GM19397 (cell line): ENCODE results near the gene SSR3.
"Not testable (repeated sequence)": the region's sequence is repeated elsewhere in the genome, so short reads cannot be mapped to it uniquely, and the experiment has no call there.

ENCODE experiments used
- ATAC-seq: cut with Tn5 transposase; IDR thresholded peaks from one replicate; pipeline ENCODE4 v1.9.1; 2021; ENCODE audit warnings: mild to moderate bottlenecking, moderate library complexity; ENCODE audit not compliant: unreplicated experiment

SSR3 gene

GRCh38 chr3:156554842-156555687 lies at the start of gene SSR3:
TSS of gene SSR3 (minus strand) at chr3:156555117. CDS start at chr3:156555089, 28 bp downstream.
- ATAC-seq, result peak; percentile 100

GRCh38 chr3:156604064-156604641 lies 49.2 kb upstream of the SSR3 start:
- no peak for ATAC-seq

DNA sequence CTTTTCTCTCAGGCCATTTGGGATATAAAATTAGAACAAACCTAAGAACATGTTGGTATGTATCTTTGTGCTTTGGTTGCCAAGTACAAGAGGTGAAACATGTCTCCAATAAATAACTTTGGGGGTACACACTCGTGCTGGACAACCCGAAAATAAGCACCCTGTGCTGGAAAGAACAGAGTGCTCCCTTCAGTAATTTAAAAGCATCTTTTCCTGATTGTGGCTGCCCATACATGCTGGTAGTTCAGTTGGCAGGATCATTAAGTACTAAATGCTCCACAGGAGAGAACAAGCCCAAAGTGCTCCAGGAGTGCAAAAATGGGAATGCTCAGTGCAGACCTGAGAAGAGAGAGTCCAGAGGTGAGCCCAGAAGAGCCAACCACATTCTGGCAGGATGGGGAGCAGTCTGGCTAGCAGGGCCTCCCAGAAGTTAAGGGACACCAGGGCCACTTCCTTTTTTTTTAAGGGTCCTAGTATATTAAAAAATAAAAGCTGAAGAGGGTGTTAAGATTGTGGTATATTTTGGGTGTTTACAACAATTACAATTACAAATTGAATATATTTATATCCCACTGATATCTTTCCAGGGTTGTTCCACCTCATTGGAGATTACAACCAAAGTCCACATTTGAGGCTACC lies 48.6 kb upstream of the SSR3 start:
- no peak for ATAC-seq

DNA sequence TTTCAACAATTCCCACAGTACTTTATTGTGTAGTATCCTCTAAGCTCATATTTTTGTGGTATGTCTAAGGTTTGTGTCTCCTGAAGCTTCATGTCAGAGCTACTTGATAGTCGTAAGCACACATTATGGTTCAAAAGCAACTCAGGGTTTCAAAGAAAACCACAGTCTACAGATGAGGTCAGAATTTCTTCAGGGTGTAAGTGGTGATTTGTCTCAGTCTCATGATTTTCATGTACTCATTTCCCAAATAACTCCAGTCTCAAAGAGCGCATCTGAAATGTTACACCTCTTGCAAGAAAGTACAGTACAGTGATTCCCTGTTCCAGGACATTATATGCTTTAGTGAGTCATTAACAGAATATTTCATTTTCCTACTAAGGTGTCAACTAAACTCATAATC lies 47.5 kb upstream of the SSR3 start:
- ATAC-seq, result no peak

DNA sequence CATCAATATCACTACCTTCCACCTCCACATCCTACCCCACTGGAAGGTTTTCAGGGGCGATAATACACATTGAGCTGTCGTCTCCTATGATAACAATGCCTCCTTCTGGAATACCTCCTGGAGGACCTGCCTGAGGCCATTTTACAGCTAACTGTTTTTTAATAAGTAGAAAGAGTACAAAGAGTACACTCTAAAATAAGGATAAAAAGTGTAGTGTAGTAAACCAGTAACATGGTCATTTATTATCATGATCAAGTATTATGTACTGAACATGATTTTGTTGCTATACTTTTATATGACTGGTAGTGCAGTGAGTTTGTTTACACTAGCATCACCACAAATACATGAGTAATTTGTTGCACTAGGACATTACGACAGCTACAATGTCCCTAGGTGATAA lies 46.6 kb upstream of the SSR3 start:
- ATAC-seq, result no peak

DNA sequence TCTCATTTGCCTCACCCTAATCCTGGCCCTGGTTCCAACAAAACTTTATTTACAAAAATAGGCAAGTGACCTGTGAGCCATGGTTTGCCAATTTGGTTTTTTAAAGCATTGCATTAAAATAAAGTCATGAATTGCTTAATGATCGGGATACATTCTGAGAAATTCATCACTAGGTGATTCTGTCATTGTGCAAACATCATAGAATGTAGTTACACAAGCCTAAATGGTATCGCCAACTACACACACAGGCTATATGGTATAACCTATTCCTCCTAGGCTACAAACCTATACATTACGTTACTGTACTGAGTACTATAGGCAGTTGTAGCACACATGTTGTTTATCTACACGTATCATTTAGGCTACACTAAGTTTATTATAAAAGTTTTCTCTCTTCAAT lies 45.9 kb upstream of the SSR3 start:
- no peak for ATAC-seq

GRCh38 chr3:156599089-156599874 lies 44.4 kb upstream of the SSR3 start:
- ATAC-seq, result no peak

GRCh38 chr3:156598413-156598812 lies 43.5 kb upstream of the SSR3 start:
- ATAC-seq, result no peak

DNA sequence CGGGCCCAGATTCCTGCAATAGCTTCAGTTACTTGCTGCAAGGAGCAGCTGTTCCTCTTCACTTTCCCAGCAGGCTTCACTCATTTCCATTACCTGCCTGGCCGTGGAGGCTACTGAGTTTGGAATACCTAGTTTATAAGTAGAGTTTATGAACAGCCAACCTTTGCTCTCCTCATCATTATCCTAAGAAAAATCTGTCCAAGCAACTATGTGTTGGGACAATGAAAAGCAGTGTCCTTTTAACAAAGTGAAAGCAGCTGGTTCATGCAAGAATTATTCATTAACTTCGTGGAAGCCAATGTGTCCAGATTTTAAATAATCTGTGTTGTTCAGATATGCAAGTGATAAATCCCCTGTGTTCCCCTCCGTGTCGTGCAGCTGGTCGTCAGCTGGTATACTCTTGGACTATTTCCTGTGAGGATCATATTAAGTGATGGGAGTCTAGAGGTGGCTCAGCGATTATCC lies 39.3 kb upstream of the SSR3 start:
- ATAC-seq, result no peak

- no peak for ATAC-seq
These were observed 38.9 kb upstream of the SSR3 start for GRCh38 chr3:156593814-156594213.

DNA sequence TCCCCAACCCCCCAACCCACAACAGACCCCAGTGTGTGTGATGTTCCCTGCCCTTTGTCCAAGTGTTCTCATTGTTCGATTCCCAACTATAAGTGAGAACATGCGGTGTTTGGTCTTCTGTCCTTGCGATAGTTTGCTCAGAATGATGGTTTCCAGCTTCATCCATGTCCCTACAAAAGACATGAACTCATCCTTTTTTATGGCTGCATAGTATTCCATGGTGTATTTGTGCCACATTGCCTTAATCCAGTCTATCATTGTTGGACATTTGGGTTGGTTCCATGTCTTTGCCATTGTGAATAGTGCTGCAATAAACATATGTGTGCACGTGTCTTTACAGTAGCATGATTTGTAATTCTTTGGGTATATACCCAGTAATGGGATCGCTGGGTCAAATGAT lies 34.9 kb upstream of the SSR3 start:
- ATAC-seq, result not testable (repeated sequence)

DNA sequence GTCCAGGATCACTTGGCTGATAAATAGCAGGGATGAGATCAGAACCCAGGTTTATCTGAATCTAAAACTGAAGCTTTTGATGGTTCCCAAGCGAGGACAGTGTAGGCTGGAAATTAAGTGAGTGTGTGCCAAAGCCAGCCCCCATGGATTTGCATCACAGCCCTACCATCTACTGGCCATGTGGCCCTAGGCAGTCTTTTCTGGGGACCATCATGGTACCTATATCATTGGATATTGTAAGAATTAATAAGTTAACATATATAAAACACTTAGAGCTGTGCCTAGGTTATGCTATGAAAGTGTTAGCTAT lies 32.8 kb upstream of the SSR3 start:
- ATAC-seq, result no peak

DNA sequence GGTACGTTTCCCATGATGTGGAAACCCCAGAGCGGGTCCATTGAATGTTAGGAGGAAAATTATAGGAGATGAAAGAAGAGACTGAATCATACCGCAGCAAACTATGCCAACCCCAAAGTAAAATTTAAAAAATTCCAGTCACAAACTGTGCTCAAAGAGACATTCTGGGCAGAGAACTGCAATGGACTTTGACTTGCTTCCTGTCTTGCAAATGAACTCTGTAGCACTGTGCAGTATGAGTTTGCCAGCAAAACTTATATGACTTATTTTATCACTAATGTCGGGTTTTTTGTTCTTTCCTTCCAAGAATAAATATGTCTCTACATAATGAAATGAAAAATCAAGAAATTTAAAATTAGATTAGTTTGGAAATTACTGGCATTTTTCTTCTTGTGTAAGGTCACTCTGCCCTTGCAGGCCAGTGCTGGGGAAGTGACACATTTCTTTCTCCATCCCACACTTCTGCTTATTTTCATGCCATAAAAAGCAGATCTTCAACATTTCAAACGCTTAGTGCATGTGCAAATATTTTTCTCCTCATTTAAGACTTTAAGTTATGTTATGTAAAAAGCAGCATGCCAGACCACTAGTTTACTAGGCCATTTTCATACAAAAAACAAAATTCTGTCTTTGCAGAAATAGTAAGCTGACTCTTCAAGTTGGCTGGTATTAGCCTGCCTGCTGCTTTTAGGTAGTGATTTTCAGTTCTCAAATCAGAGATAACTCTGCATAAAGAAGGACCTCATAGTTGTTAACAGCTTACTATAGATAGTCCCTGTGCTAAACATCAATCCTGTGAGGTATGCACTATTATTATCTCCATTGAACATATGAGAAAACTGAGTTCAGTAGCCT lies 32.2 kb upstream of the SSR3 start:
- no peak for ATAC-seq

DNA sequence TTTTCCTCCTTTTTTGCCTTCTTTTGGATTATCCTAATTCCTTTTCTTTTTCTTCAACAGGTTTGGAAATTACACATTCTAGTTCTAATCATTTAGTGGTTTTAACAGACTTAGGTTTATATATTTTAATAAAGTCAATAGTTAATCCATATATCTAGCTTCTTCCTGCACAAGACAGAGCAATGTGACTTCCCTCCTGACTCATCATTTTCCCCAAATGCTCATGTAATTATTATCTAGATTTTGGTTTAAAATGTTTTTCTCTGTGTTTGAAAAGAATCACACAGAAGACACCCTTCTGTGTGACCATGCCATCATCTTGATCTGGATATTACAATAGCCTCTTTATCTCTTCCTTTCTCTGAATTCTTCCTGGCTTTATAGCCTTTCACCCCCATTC lies 28.6 kb upstream of the SSR3 start:
- no peak for ATAC-seq

DNA sequence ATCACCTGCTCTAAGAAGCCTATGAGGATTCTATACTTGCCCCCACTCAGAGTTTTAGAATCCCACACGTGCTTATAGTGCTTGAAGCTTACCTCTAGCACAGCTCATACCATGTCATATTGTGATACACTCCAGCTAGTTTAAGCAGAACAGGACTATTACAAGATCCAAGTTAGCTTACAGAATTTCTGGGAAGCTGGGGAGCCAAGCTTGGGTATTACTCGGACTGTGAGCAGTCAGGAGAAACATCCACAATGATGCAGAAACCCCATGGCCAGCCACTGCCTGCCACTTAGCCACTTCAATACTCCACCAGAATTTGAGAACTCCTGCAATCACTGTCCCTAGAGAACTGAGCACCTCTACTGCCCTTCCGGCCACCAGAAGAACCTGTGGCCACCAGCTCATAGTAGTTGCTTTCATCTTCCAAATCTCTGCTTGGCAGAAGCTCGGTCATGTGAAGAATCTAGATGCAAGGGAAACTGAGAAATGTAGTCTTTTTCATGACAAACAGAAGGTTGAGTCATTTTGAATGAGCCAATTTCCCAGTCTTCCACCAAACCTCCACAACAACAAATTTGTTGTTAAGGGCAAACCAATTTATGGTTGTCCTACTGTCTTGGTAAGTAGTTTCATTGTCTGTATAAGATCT lies 27.7 kb upstream of the SSR3 start:
- ATAC-seq, result peak; percentile 47

GRCh38 chr3:156581954-156582353 lies 27.0 kb upstream of the SSR3 start:
- ATAC-seq, result peak; percentile 7

DNA sequence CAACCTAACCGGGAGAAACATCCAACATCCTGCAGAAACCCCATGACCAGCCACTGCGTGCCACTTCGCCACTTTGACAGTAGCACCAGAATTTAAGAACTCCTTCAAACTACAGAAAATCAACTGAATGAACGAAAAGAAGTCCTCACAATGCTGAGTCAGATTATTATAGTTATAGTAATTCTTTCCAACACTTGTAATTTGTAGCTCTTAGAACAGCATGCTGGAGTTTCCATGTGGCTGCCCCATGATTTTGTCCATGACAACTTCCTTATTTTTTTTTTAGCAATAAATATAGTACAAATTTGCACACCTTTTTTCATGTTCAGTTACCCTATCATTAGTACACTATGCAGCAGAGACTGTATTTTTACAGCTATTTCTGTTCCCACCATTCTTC lies 26.1 kb upstream of the SSR3 start:
- no peak for ATAC-seq

DNA sequence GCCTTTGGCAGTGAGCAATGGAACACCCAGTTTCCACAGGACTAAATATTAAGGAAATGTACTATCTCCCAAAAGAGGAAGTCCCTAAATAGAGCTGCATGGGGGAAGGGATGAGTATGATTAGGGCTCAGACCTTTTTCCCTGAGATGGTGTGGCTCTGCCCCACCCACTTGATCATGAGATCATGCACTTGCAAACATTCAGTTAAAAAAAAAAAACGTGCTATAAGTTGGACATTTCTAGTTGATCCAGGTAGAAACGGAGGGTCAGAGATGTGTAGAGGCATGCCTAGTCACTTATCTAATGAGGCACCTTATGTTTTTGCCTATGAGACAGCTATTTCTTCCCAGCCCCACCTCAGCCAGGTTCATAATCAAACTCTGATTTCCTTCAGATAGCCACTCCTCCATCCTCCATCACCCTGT lies 24.5 kb upstream of the SSR3 start:
- ATAC-seq, result no peak

GRCh38 chr3:156577736-156578135 lies 22.8 kb upstream of the SSR3 start:
- no peak for ATAC-seq
